ENCODE data around the gene BAZ2B.

The BAZ2B gene

DNA sequence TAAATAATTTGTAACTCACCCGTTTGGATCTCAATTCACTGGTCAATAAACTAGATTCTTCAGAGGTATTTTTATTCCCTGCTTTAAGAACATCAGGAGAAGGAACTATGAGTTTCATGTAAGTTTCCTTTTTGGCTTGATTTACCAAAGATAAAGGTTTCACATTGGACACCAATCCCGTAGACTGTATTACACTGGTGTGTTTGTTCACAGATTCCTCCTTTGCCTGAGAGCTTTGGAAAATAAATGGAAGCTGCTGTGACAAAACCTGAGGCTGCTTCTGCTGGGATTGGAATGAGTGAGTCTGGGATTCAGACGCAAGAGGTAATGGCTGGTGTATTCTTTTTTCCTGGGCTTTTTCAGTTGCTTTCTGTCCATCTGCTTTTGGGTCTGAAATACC is 178.1 kb downstream of the BAZ2B start:
- TF ChIP-seq CTCF (IDR thresholded peaks at IDR 0.05; ENCODE audit: insufficient read depth, low read length, poor library complexity, severe bottlenecking) = no peak
- Histone ChIP-seq H3K36me3 (ENCODE audit: control insufficient read depth, insufficient read depth, low read length) (no peaks in the 10 kb centered on the region), H3K27me3 (replicated peaks; ENCODE audit: control insufficient read depth, insufficient read depth, low read length) (no peaks in the 10 kb centered on the region), H3K4me3 (replicated peaks; ENCODE audit: low read depth, low read length) (no peak overlapping the region)
- no peak for DNase-seq (ENCODE audit: extremely low read depth, insufficient read length)

- Histone ChIP-seq H3K36me3 (ENCODE audit: control insufficient read depth, insufficient read depth, low read length) (peaks cover 1% of the 10 kb centered on the region), H3K4me3 (replicated peaks; ENCODE audit: low read depth, low read length) (no peak overlapping the region), H3K27me3 (replicated peaks; ENCODE audit: control insufficient read depth, insufficient read depth, low read length) (no peaks in the 10 kb centered on the region)
- no peak for DNase-seq (ENCODE audit: extremely low read depth, insufficient read length)
- no peak for TF ChIP-seq CTCF (IDR thresholded peaks at IDR 0.05; ENCODE audit: insufficient read depth, low read length, poor library complexity, severe bottlenecking)
Observed at GRCh38 chr2:159432610-159433009, 183.7 kb downstream of the BAZ2B start.

DNA sequence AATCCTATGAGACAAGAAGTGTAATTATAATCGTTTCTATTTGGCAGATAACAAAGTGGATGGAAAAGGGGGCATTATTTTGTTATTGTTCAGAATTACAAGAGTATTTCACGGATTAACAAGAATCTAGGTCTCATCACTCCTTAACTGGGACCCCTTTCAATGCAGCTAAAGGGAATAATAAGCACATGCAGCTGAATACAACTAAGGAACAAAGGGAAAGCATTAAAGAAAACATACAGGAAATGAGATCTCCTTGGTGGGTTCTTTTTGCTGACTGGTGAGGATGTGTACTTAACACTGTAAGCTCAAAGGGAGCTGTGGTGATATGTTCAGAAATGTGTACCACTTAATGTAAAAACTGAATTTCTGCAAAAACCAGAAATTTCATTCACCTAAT is 189.3 kb downstream of the BAZ2B start:
- no peak for TF ChIP-seq CTCF (IDR thresholded peaks at IDR 0.05; ENCODE audit: insufficient read depth, low read length, poor library complexity, severe bottlenecking)
- no peak for DNase-seq (ENCODE audit: extremely low read depth, insufficient read length)
- no peaks in the 10 kb centered on the region for H3K36me3 ChIP-seq (ENCODE audit: control insufficient read depth, insufficient read depth, low read length)

GRCh38 chr2:159419403-159419802 is 196.9 kb downstream of the BAZ2B start:
- Histone ChIP-seq H3K36me3 (ENCODE audit: control insufficient read depth, insufficient read depth, low read length) (no peaks in the 10 kb centered on the region), H3K4me3 (replicated peaks; ENCODE audit: low read depth, low read length) (no peak overlapping the region), H3K27me3 (replicated peaks; ENCODE audit: control insufficient read depth, insufficient read depth, low read length) (no peaks in the 10 kb centered on the region)
- TF ChIP-seq CTCF (IDR thresholded peaks at IDR 0.05; ENCODE audit: insufficient read depth, low read length, poor library complexity, severe bottlenecking) = no peak
- no peak for DNase-seq (ENCODE audit: extremely low read depth, insufficient read length)

More for the DNA sequence above, 189.3 kb downstream of the BAZ2B start:
- Histone ChIP-seq H3K4me3 (replicated peaks; ENCODE audit: low read depth, low read length) (no peak overlapping the region), H3K27me3 (replicated peaks; ENCODE audit: control insufficient read depth, insufficient read depth, low read length) (no peaks in the 10 kb centered on the region)

DNA sequence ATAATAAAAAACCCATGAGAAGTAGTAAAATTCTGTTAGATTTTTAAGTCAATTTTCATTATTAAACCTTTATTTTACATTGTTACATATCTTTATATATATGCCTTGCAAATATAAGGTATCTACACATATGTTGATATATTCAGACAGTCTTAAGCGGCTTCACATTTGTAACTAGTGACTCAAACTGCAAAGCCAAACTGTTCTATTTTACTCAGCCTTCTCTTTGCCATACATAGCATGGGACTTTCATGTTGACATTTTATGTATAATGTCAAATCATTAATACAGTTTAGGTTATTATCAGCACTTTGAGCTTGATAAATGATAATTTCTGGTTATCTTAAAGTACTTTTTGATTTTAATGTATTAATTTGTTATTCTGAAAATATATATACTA is 204.9 kb downstream of the BAZ2B start:
- TF ChIP-seq CTCF (IDR thresholded peaks at IDR 0.05; ENCODE audit: insufficient read depth, low read length, poor library complexity, severe bottlenecking) = no peak
- H3K36me3 ChIP-seq (ENCODE audit: control insufficient read depth, insufficient read depth, low read length) = no peaks in the 10 kb centered on the region
- no peak overlapping the region for H3K4me3 ChIP-seq (replicated peaks; ENCODE audit: low read depth, low read length)
- no peak for DNase-seq (ENCODE audit: extremely low read depth, insufficient read length)
- H3K27me3 ChIP-seq (replicated peaks; ENCODE audit: control insufficient read depth, insufficient read depth, low read length) = no peaks in the 10 kb centered on the region

DNA sequence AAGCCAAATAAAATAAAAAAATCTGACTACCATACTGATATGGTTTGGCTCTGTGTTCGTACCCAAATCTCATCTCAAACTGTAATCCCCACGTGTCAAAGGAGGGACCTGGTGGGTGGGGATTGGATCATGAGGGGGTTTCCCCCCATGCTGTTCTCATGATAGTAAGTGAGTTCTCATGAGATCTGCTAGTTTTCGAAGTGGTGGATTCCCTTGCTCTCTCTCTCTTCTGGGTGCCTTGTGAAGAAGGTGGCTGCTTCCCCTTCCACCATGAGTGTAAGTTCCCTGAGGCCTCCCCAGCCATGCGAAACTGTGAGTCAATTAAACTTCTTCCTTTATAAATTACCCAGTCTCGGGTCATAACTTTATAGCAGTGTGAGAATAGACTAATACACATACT is 206.1 kb downstream of the BAZ2B start:
- DNase-seq (ENCODE audit: extremely low read depth, insufficient read length) = no peak
- no peaks in the 10 kb centered on the region for H3K27me3 ChIP-seq (replicated peaks; ENCODE audit: control insufficient read depth, insufficient read depth, low read length)
- no peaks in the 10 kb centered on the region for H3K36me3 ChIP-seq (ENCODE audit: control insufficient read depth, insufficient read depth, low read length)
- no peak for TF ChIP-seq CTCF (IDR thresholded peaks at IDR 0.05; ENCODE audit: insufficient read depth, low read length, poor library complexity, severe bottlenecking)
- no peak overlapping the region for H3K4me3 ChIP-seq (replicated peaks; ENCODE audit: low read depth, low read length)

Measured in GM06990 (cell line).